Keratinocyte (primary cell): ENCODE data around the gene ZNF346. TPM values are rescaled to one million over a fixed set of nuclear protein-coding genes. Genes with fewer than 3 reads are reported as not detected.
"Not testable (repeated sequence)": the region's sequence is repeated elsewhere in the genome, so short reads cannot be mapped to it uniquely, and the experiment has no call there.

Experiments
- DNase-seq: peaks from one replicate; pipeline ENCODE4 v3.0.0-alpha.2; 2011; ENCODE audit warnings: low read depth, missing footprints, low spot score
- FAIRE-seq: peaks from 2 replicates; lab custom pipeline; 2011; peaks lifted over from hg19 to GRCh38; lab: Jason Lieb, UNC
- H2AFZ ChIP-seq: 2 replicates; pipeline ENCODE4 v1.6.0; 2012; ENCODE audit warnings: low read length, control low read depth, inconsistent platforms; ENCODE audit not compliant: control insufficient read depth
- H3K27ac ChIP-seq: 2 replicates; pipeline ENCODE4 v1.5.1; 2011; ENCODE audit warnings: low read length; ENCODE audit not compliant: control insufficient read depth, insufficient read depth
- H3K27me3 ChIP-seq: 3 replicates; pipeline ENCODE4 v1.6.0; 2011; ENCODE audit warnings: low read length; ENCODE audit not compliant: control insufficient read depth, insufficient read depth; ENCODE audit errors: extremely low read depth
- H3K36me3 ChIP-seq, 2 experiments: 2 replicates in 1 of 2; 3 replicates in 1 of 2; pipeline ENCODE4 v1.5.1; 2011; ENCODE audit warnings: low read length in 2 of 2, mild to moderate bottlenecking in 1 of 2; ENCODE audit not compliant: control insufficient read depth in 2 of 2, insufficient read depth in 2 of 2; ENCODE audit errors: extremely low read depth in 1 of 2
- H3K4me1 ChIP-seq: 3 replicates; pipeline ENCODE4 v1.5.1; 2011; ENCODE audit warnings: low read length; ENCODE audit not compliant: control insufficient read depth, insufficient read depth; ENCODE audit errors: extremely low read depth
- H3K4me2 ChIP-seq: 3 replicates; pipeline ENCODE4 v1.6.0; 2011; ENCODE audit warnings: low read depth, low read length; ENCODE audit not compliant: control insufficient read depth, insufficient read depth; ENCODE audit errors: extremely low read depth
- H3K4me3 ChIP-seq, 3 experiments: fragments of 200-600 bp in 1 of 3; sonication (generic) in 1 of 3; 2 replicates in 2 of 3; 3 replicates in 1 of 3; pipeline ENCODE4 v1.5.1; 2011 to 2016; ENCODE audit warnings: low read length in 3 of 3, mild to moderate bottlenecking in 3 of 3, control low read depth in 2 of 3, inconsistent platforms in 1 of 3, low read depth in 1 of 3, mixed read lengths in 1 of 3, mixed run types in 1 of 3, moderate library complexity in 1 of 3; ENCODE audit not compliant: control insufficient read depth in 2 of 3, insufficient read depth in 2 of 3; ENCODE audit errors: extremely low read depth in 1 of 3
- H3K79me2 ChIP-seq: 2 replicates; pipeline ENCODE4 v1.6.0; 2012; ENCODE audit warnings: low read length; ENCODE audit not compliant: control insufficient read depth, insufficient read depth
- H3K9ac ChIP-seq: 3 replicates; pipeline ENCODE4 v1.6.0; 2011; ENCODE audit warnings: low read length; ENCODE audit not compliant: control insufficient read depth, insufficient read depth; ENCODE audit errors: extremely low read depth
- H3K9me1 ChIP-seq: 3 replicates; pipeline ENCODE4 v1.6.0; 2011; ENCODE audit warnings: low read length; ENCODE audit not compliant: control insufficient read depth, insufficient read depth; ENCODE audit errors: extremely low read depth
- H3K9me3 ChIP-seq: 2 replicates; pipeline ENCODE4 v1.5.1; 2012; ENCODE audit warnings: low read depth, low read length; ENCODE audit not compliant: control insufficient read depth
- H4K20me1 ChIP-seq: 3 replicates; pipeline ENCODE4 v1.6.0; 2011; ENCODE audit warnings: low read length; ENCODE audit not compliant: control insufficient read depth, insufficient read depth; ENCODE audit errors: extremely low read depth
- CTCF ChIP-seq, 3 experiments: IDR thresholded peaks in 1 of 3; conservative IDR thresholded peaks in 1 of 3; optimal IDR thresholded peaks in 1 of 3; 2 replicates in 2 of 3; 3 replicates in 1 of 3; pipeline versions ENCODE3 to v1.5.1; 2011; ENCODE audit warnings: low read length in 3 of 3, mild to moderate bottlenecking in 3 of 3, moderate library complexity in 2 of 3, control low read depth in 1 of 3, inconsistent platforms in 1 of 3; ENCODE audit not compliant: insufficient read depth in 2 of 3; ENCODE audit errors: extremely low read depth in 1 of 3
- EZH2 ChIP-seq: IDR thresholded peaks from one replicate; pipeline ENCODE4 v1.6.1; 2012; ENCODE audit warnings: inconsistent platforms, mild to moderate bottlenecking, low read length, moderate library complexity
- dilution Hi-C: fragments of 300-500 bp; cut with MboI; formaldehyde crosslinking; loops from one replicate; pipeline ENCODE4 v1.7.0; 2020; ENCODE audit warnings: low sequenced_read_pairs; ENCODE audit not compliant: extremely low pct_ligation_motif_present
- polyA plus RNA-seq, 5 experiments: library from polyadenylated mRNA; depleted of rRNA in 3 of 5; stranded (reverse) in 3 of 5; stranded (forward) in 1 of 5; unstranded in 1 of 5; fragments of >200 nt; gene quantifications; 1 replicate in 1 of 5; 2 replicates in 3 of 5; 3 replicates in 1 of 5; pipeline versions ENCODE4 v1.2.1 to v1.2.3, GENCODE V29; 2011 to 2012; ENCODE audit warnings: missing spikeins in 2 of 5, low read depth in 1 of 5, low replicate concordance in 1 of 5

ZNF346 gene
- polyA plus RNA-seq, 1 donor (not counting 4 experiments of a cell fraction or from before 2014, with no cell fraction given) = 9.5 TPM

GRCh38 chr5:177045631-177046030 is 23.1 kb downstream of the ZNF346 start:
- TF ChIP-seq EZH2 = no peak
- no peak for TF ChIP-seq CTCF (optimal IDR thresholded peaks at IDR 0.05 in 1 of 3, IDR thresholded peaks at IDR 0.05 in 1 of 3, conservative IDR thresholded peaks at IDR 0.05 in 1 of 3; ENCODE audit: extremely low read depth in 1 of 3, insufficient read depth in 2 of 3, low read length in 3 of 3)
- H3K36me3 ChIP-seq = peaks cover 8 to 10% of the 10 kb centered on the region in 2 experiments
- no peaks in the 10 kb centered on the region for H3K4me1 ChIP-seq
- no peak overlapping the region for H3K27ac ChIP-seq
- H4K20me1 ChIP-seq = no peaks in the 10 kb centered on the region
- H3K4me3 ChIP-seq = no peak overlapping the region
- no peak overlapping the region for H3K9ac ChIP-seq
- no peak for FAIRE-seq
- H3K9me1 ChIP-seq = no peaks in the 10 kb centered on the region
- H3K79me2 ChIP-seq = no peaks in the 10 kb centered on the region
- dilution Hi-C loops = no loop called here
- no peak overlapping the region for H2AFZ ChIP-seq
- H3K27me3 ChIP-seq = no peaks in the 10 kb centered on the region
- no peak for DNase-seq
- no peaks in the 10 kb centered on the region for H3K9me3 ChIP-seq
- H3K4me2 ChIP-seq = no peak overlapping the region

- H4K20me1 ChIP-seq, H3K27me3 ChIP-seq, H3K4me3 ChIP-seq, DNase-seq, H2AFZ ChIP-seq, H3K9ac ChIP-seq, H3K27ac ChIP-seq, H3K4me1 ChIP-seq, FAIRE-seq, H3K9me3 ChIP-seq, dilution Hi-C loops, H3K79me2 ChIP-seq, H3K4me2 ChIP-seq, H3K9me1 ChIP-seq: not testable (repeated sequence)
- H3K36me3 ChIP-seq = peaks cover 1 to 11% of the 10 kb centered on the region in 2 experiments
Observed at GRCh38 chr5:177048531-177048930, 26.0 kb downstream of the ZNF346 start.

- Histone ChIP-seq H3K27ac (no peak overlapping the region), H4K20me1 (no peaks in the 10 kb centered on the region), H2AFZ (no peak overlapping the region), H3K9ac (no peak overlapping the region), H3K9me1 (no peaks in the 10 kb centered on the region), H3K27me3 (no peaks in the 10 kb centered on the region), H3K4me1 (no peaks in the 10 kb centered on the region), H3K36me3 (peaks cover 0 to 7% of the 10 kb centered on the region in 2 experiments), H3K9me3 (no peaks in the 10 kb centered on the region), H3K4me3 (no peak overlapping the region), H3K79me2 (no peaks in the 10 kb centered on the region), H3K4me2 (no peak overlapping the region)
- dilution Hi-C loops = no loop called here
- FAIRE-seq = no peak
- DNase-seq = no peak
- TF ChIP-seq CTCF (optimal IDR thresholded peaks at IDR 0.05 in 1 of 3, IDR thresholded peaks at IDR 0.05 in 1 of 3, conservative IDR thresholded peaks at IDR 0.05 in 1 of 3; ENCODE audit: extremely low read depth in 1 of 3, insufficient read depth in 2 of 3, low read length in 3 of 3) (no peak), EZH2 (no peak)
Observed at GRCh38 chr5:177049285-177049684, 26.8 kb downstream of the ZNF346 start.
